COLO668 (cell line): Measurements from ENCODE around the gene CTIF.

Experiments used
- DNase-seq: peaks from one replicate; lab custom pipeline; 2025; ENCODE audit not compliant: unreplicated experiment; lab: John Stamatoyannopoulos, UW

The CTIF gene

GRCh38 chr18:48599391-48599790, 60.6 kb downstream of the CTIF start:
- no peak for DNase-seq

DNA sequence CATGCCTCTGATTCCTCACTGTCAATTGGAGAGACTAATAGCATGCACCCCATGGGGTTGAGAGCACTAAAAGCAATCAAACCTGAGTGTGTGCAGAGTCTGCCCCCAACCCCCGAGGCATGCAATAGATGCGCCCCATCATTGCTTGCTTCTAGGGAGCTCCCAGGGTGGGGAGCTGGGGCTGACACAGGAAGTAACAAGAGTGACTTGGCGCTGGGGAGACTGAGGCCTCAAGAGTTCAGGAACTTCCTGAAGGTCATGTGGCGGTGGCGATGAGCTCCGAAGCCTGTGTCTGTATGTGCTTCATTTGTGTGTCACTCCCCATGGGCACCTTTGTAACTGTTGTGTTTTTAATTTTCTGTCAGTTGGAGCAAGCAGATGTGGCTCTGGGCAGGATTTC, 61.2 kb downstream of the CTIF start:
- DNase-seq: no peak

- no peak for DNase-seq
Measured at GRCh38 chr18:48600456-48601090, 61.7 kb downstream of the CTIF start.

- no peak for DNase-seq
Measured at GRCh38 chr18:48601343-48601742, 62.5 kb downstream of the CTIF start.

GRCh38 chr18:48602759-48603390, 64.0 kb downstream of the CTIF start:
- DNase-seq: no peak

DNA sequence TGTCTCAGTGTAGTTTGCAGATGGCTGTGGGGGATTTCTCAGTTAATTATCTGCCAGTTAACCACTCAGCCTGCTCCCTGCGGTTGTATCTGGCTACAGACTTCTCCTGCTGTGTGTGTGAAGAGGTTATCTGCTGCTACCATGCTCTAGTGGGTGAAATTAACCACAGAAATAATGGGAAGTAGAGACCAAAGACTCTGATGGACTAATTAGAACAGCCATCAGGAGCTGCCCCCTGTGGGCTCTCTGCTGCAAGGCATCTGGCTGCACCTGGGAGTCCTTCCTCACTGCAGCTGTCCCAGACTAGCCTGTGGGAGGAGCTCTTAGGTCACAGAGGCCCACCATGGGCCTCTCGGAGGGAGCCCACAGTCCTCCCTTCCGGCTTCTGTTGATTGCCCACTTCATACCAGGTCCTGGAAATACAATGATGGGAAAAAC, 66.6 kb downstream of the CTIF start:
- peak; percentile 15 for DNase-seq

- no peak for DNase-seq
Measured at GRCh38 chr18:48607056-48607984, 68.5 kb downstream of the CTIF start.

DNA sequence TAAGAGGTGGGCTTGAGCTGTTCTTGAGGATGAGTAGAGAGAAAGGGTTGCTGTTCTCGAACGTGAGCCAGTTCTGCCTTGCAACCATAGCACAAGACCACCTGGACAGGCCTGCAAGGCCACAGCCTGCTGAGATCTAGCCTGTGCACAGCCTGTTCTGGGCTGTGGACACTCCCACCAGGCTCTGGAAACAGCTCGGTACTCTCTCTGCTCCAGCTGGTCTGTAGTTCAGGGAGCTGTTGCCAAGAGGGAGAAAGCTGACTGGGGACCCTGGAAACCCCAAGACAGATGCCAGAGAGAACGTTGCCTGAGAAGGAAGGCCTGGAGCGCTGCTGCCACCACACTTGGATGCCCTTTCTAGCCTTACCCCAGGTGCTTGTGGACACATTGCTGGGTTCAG, 69.8 kb downstream of the CTIF start:
- no peak for DNase-seq

- no peak for DNase-seq
Measured at GRCh38 chr18:48609114-48609513, 70.3 kb downstream of the CTIF start.

- DNase-seq: no peak
Measured at GRCh38 chr18:48609820-48610815, 71.3 kb downstream of the CTIF start.

DNA sequence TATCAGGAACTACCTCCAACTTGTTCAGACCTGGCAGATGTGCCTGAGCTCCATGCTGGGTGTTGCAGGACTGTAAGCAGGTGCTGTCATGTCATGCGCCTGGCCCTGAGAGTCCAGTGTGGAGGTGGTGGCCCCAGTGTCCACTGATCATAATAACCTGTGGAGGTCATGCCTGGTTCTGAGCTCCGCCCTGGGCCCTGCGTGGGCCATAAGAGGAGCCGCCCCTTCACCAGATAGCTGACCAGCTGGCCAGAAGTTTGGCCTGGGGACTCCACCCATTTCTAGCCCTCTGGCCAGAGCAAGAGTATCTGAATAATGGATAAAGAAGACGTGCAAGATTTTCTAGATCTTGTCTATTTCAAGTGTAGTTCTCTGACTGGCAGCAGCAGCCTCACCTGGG, 72.4 kb downstream of the CTIF start:
- no peak for DNase-seq

DNA sequence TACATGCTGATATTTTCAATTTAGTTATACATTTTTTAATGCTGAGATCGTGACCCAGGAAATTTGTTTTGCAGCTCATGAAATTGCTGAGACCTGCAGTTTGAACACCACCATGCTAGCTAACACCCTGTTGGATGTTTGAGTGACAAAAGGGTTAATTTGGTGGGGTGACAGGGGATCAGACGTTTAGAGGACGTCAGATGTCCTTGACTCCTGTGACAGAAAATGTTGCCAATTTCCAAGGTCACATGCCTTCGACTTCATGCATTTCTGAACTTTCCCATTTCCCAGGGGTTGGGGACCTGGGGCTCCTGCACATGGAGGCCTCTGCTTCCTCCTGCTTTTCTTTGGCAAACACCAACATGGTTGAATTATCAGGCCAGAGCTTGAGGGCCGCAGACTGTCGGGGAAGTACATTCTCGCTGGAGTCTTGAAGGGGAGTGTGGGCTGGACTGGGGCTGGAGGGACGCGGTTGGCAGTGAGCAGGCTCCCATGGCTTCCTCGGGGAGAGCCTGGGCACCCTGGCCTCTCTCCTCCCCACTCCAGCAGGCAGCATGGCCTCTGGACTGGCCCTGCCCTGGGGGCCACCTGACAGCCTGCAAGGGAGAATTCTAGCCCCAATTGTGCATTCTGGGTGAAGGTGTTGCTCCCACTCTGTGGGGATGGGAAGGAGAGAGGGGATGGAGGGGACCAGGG, 73.1 kb downstream of the CTIF start:
- no peak for DNase-seq

DNA sequence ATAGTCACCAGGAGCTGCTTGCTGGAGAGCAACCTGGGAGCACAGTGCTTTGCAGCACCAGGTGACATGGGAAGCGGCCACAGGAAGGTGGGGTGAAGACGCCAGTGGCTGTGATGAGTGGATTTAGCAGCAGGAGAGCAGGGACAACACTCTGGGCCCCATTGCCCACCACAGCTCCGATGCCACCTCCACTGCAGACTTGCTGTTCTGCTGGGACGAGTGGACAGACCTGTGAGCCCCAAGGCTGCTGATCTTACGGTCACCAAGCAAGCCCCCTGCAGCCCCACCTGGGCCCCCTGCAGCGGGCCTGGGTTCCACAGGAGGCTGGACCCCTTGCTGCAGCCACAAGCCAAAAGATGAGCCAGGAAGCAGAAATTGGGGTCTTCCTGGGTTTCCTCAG, 73.7 kb downstream of the CTIF start:
- DNase-seq: no peak

GRCh38 chr18:48612917-48613316, 74.1 kb downstream of the CTIF start:
- DNase-seq: no peak

GRCh38 chr18:48613589-48614404, 75.0 kb downstream of the CTIF start:
- no peak for DNase-seq

- DNase-seq: no peak
Measured at GRCh38 chr18:48615566-48616401, 77.0 kb downstream of the CTIF start.

DNA sequence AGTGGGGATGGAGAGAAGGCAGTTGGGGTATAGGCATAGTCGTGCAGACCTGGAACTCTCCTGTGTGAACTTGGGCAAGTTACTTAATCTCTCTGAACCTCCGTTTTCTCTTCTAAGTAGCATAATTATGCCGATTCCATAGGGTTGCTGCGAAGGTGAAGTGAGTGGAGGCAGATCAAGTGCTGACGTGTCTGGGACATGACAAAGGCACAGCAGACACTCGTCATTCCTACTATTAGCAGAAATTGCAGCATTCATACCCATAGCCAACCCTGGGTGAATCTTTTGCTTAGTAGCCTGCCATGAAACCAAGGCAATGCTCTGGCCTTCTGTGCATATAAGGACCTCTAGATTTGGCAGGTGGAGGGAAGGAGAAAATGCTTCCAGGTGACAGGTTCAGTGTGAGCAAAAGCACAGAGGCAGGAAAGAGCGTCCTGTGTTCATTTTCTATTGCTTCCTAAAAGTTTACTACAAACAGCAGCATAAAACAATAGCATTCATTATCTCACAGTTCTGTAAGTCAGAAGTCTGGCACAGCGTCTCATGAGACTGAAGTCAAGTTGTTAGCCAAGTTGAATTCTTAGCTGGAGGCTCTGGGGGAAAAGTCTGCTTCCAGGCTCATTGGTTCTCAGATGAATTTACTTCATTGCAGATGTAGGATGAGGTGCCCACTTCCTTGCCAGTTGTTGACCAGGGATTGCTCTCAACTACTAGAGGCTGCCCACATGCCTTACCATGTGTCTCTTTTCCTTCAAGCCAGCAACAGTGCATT, 77.8 kb downstream of the CTIF start:
- no peak for DNase-seq
